GM19395 (cell line): Measurements from ENCODE around the gene CPT1B.
"Not testable (repeated sequence)": the region's sequence is repeated elsewhere in the genome, so short reads cannot be mapped to it uniquely, and the experiment has no call there.

Experiments
- ATAC-seq: cut with Tn5 transposase; IDR thresholded peaks from one replicate; pipeline ENCODE4 v1.9.1; 2021; ENCODE audit warnings: mild to moderate bottlenecking, moderate library complexity; ENCODE audit not compliant: unreplicated experiment

The CPT1B gene

GRCh38 chr22:50547263-50547985 lies 30.8 kb downstream of the CPT1B start:
- no peak for ATAC-seq

GRCh38 chr22:50546326-50547262 lies 31.6 kb downstream of the CPT1B start:
- no peak for ATAC-seq

- ATAC-seq: no peak
Measured at GRCh38 chr22:50545522-50546325, 32.5 kb downstream of the CPT1B start, which contains the start of gene KLHDC7B. TSS of gene KLHDC7B (plus strand) at chr22:50545899. CDS start at chr22:50546244, 345 bp downstream.

- ATAC-seq: no peak
Measured at GRCh38 chr22:50544746-50545253, 33.4 kb downstream of the CPT1B start.

GRCh38 chr22:50544078-50544745 lies 34.0 kb downstream of the CPT1B start:
- no peak for ATAC-seq

- no peak for ATAC-seq
Measured at GRCh38 chr22:50542416-50542927, 35.8 kb downstream of the CPT1B start.

GRCh38 chr22:50541667-50542026 lies 36.6 kb downstream of the CPT1B start:
- ATAC-seq: not testable (repeated sequence)

- ATAC-seq: no peak
Measured at GRCh38 chr22:50540381-50540780, 37.8 kb downstream of the CPT1B start.

GRCh38 chr22:50537765-50538164 lies 40.5 kb downstream of the CPT1B start:
- no peak for ATAC-seq

- ATAC-seq: no peak
Measured at GRCh38 chr22:50536226-50536625, 42.0 kb downstream of the CPT1B start.

GRCh38 chr22:50535113-50535512 lies 43.1 kb downstream of the CPT1B start:
- no peak for ATAC-seq

GRCh38 chr22:50533856-50534711 lies 44.1 kb downstream of the CPT1B start:
- ATAC-seq: not testable (repeated sequence)

- no peak for ATAC-seq
Measured at GRCh38 chr22:50532824-50533796, 45.1 kb downstream of the CPT1B start.

- ATAC-seq: no peak
Measured at GRCh38 chr22:50531962-50532674, 46.1 kb downstream of the CPT1B start.

GRCh38 chr22:50531546-50531961 lies 46.7 kb downstream of the CPT1B start:
- ATAC-seq: no peak

GRCh38 chr22:50530877-50531545 lies 47.2 kb downstream of the CPT1B start:
- no peak for ATAC-seq

- no peak for ATAC-seq
Measured at GRCh38 chr22:50530580-50530876, 47.7 kb downstream of the CPT1B start.
